Measurements from ENCODE around the gene NOTCH1.

DNA sequence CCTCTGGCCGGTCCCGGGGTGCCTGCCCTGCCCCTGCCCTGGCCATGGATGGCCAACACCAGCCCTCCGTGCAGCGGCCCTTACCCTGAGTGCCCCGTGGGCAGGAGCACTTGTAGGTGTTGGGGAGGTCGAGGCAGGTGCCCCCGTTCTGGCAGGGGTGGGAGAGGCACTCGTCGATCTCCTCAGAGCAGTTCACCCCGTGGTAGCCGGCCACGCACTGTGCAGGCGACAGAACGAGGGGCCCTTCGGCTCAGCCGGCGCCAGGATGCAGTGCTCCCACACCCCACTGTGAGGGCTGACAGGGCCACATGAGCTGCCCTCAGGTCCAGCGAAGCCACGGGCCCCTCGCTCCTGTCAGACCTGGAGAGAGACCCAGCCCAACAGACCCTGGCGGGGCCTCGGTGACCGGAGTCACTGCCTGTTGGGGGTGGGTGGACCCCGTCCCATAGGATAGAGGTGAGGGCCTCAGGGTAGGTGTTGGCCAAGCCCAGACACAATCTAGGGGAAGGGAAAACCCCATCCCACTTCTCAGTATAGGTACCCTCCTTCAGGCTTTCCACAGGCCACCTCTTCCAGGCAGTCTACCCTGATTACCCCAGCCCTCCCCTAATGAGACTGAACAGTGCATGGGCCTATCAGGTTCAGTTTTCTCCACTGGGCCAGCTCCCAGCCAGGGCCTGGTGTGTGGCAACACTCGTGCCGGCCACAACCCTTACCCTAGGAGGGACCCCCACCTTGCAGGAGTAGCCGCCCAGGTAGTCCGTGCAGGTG lies 38.4 kb downstream of the NOTCH1 start:
- TF ChIP-seq, protein P1, sequence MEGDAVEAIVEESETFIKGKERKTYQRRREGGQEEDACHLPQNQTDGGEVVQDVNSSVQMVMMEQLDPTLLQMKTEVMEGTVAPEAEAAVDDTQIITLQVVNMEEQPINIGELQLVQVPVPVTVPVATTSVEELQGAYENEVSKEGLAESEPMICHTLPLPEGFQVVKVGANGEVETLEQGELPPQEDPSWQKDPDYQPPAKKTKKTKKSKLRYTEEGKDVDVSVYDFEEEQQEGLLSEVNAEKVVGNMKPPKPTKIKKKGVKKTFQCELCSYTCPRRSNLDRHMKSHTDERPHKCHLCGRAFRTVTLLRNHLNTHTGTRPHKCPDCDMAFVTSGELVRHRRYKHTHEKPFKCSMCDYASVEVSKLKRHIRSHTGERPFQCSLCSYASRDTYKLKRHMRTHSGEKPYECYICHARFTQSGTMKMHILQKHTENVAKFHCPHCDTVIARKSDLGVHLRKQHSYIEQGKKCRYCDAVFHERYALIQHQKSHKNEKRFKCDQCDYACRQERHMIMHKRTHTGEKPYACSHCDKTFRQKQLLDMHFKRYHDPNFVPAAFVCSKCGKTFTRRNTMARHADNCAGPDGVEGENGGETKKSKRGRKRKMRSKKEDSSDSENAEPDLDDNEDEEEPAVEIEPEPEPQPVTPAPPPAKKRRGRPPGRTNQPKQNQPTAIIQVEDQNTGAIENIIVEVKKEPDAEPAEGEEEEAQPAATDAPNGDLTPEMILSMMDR (conservative IDR thresholded peaks at IDR 0.05; ENCODE audit: low read length): no peak
- no peak for TF ChIP-seq EZH2phosphoT487 (IDR thresholded peaks at IDR 0.05; ENCODE audit: borderline replicate concordance, low read depth, low read length)
